Epithelial cell of esophagus (primary cell): ENCODE measurements around the gene NBAS.
"Not testable (repeated sequence)": the region's sequence is repeated elsewhere in the genome, so short reads cannot be mapped to it uniquely, and the experiment has no call there.

Experiments used
- DNase-seq: peaks from one replicate; pipeline ENCODE4 v3.0.0; 2010; ENCODE audit warnings: low read depth
- H3K4me3 ChIP-seq: 2 replicates; pipeline ENCODE4 v1.5.1; 2011; ENCODE audit warnings: mild to moderate bottlenecking, low read length, control low read depth
- CTCF ChIP-seq: IDR thresholded peaks from 2 replicates; pipeline ENCODE4 v1.5.1; 2011; ENCODE audit warnings: low read depth, mild to moderate bottlenecking, low read length, control low read depth, inconsistent platforms; ENCODE audit not compliant: insufficient read depth; ENCODE audit errors: missing control alignments

Gene NBAS

DNA sequence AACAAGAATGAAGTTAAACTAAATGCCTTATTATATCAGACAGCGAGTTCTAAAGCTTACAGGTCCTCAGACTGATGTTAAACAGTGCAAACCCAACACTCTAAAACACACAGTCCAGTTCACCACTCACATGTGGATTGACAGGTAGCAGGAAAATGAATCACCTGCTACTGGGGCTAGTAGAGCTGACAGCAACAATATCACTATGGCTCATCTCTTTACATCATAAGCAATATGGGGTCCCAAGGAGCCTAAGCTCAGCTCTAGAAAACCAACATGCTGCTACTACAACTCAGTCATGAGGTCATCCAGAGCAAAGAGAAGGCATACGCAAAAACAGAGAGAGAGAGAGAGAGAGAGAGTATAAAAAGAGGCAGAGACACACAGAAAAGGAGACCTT lies 145.4 kb downstream of the NBAS start:
- TF ChIP-seq CTCF: no peak
- no peak overlapping the region for H3K4me3 ChIP-seq
- DNase-seq: no peak

GRCh38 chr2:15412779-15413178 lies 148.4 kb downstream of the NBAS start:
- no peak for TF ChIP-seq CTCF
- DNase-seq: no peak
- no peak overlapping the region for H3K4me3 ChIP-seq

GRCh38 chr2:15412309-15412708 lies 148.8 kb downstream of the NBAS start:
- no peak for TF ChIP-seq CTCF
- no peak for DNase-seq
- no peak overlapping the region for H3K4me3 ChIP-seq

GRCh38 chr2:15410884-15411283 lies 150.2 kb downstream of the NBAS start:
- H3K4me3 ChIP-seq: no peak overlapping the region
- DNase-seq: no peak
- no peak for TF ChIP-seq CTCF

- no peak for DNase-seq
- H3K4me3 ChIP-seq: no peak overlapping the region
- TF ChIP-seq CTCF: no peak
Observed at GRCh38 chr2:15408759-15409158, 152.4 kb downstream of the NBAS start.

DNA sequence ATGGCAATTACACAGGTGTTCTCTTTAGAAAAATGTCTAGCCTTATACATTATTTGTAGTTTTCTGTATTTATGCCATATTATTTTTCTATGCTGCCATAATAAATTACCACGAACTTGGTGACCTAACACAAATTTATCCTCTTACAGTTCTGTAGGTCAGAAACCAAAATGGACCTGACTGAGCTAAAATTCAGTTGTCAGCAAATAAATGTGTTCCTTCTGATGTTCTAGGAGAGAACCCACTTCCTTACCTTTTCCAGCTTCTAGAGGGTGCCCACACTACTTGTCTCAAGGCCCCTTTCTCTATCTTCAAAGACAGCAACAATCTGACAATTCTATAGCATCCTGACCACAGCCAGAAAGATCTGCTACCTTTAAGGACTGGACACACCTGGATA lies 153.5 kb downstream of the NBAS start:
- no peak for TF ChIP-seq CTCF
- no peak overlapping the region for H3K4me3 ChIP-seq
- DNase-seq: no peak

GRCh38 chr2:15404511-15404910 lies 156.6 kb downstream of the NBAS start:
- H3K4me3 ChIP-seq, DNase-seq: not testable (repeated sequence)
